HCT116 (cell line): Measurements from ENCODE around the gene MS4A12.

Source experiments
- EZH2 ChIP-seq: fragments of 200-600 bp; sonication (generic); IDR thresholded peaks from 2 replicates; pipeline ENCODE4 v1.6.1; 2017; ENCODE audit warnings: antibody characterized with exemption, mixed run types
- POLR2AphosphoS5 ChIP-seq: IDR thresholded peaks from 2 replicates; pipeline ENCODE4 v1.6.1; 2011; ENCODE audit warnings: mild to moderate bottlenecking, low read depth, low read length, moderate library complexity
- TF ChIP-seq, protein P1 (sequence below), 3 experiments: fragments of 200-600 bp in 1 of 3; sonication (generic) in 1 of 3; IDR thresholded peaks in 2 of 3; conservative IDR thresholded peaks in 1 of 3; 2 replicates each; pipeline ENCODE4 v1.5.1; 2012 to 2017; ENCODE audit warnings: low read depth in 2 of 3, low read length in 2 of 3, antibody characterized with exemption in 1 of 3, borderline replicate concordance in 1 of 3, control low read depth in 1 of 3, mild to moderate bottlenecking in 1 of 3, mixed read lengths in 1 of 3, mixed run types in 1 of 3, moderate library complexity in 1 of 3; ENCODE audit not compliant: insufficient read depth in 1 of 3

DNA sequence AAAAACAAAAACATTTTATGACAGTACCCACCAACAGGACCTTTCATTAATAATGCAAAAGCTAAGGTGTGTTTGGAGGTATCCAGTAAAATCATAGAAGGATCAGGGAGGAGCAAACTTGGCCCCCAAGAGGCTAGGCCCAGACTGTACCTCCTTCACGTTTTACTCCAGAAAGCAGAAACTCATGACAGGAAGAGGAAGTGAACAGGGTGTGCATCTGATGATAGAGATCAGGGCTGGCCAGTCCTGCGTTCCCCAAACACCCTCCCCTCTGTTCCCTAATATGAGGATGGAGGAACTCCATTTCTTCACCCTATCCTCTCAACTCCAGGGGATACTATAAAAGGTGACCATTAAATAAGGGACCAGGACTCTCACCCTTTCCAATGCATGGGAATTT is 10.2 kb upstream of the MS4A12 start:
- TF ChIP-seq, protein P1, sequence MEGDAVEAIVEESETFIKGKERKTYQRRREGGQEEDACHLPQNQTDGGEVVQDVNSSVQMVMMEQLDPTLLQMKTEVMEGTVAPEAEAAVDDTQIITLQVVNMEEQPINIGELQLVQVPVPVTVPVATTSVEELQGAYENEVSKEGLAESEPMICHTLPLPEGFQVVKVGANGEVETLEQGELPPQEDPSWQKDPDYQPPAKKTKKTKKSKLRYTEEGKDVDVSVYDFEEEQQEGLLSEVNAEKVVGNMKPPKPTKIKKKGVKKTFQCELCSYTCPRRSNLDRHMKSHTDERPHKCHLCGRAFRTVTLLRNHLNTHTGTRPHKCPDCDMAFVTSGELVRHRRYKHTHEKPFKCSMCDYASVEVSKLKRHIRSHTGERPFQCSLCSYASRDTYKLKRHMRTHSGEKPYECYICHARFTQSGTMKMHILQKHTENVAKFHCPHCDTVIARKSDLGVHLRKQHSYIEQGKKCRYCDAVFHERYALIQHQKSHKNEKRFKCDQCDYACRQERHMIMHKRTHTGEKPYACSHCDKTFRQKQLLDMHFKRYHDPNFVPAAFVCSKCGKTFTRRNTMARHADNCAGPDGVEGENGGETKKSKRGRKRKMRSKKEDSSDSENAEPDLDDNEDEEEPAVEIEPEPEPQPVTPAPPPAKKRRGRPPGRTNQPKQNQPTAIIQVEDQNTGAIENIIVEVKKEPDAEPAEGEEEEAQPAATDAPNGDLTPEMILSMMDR (IDR thresholded peaks at IDR 0.05 in 2 of 3, conservative IDR thresholded peaks at IDR 0.05 in 1 of 3; ENCODE audit: borderline replicate concordance in 1 of 3, insufficient read depth in 1 of 3, low read depth in 2 of 3, low read length in 2 of 3), result no peak
- no peak for TF ChIP-seq EZH2
- no peak for TF ChIP-seq POLR2AphosphoS5
